ENCODE data around the gene POM121L2.

DNA sequence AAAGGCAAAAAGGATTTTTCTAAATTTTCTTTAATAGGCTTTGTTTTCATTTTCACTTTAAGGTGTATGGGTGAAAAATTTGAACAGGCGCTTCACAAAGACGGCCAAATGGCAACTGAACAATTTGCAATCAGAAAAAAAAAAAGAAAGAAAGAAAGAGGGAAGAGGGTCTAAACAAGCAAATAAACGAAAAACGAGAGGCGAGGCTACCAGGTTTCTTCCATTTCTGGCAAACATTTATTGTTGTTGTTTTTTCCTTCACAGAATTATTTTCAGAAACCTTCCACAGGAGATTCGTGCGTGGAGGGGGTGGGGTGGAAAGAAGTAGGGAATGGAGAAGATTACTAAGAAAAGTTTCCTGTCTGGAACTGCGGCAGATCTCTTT lies 24.3 kb downstream of the POM121L2 start:
- no peak for TF ChIP-seq POLR2A (IDR thresholded peaks at IDR 0.05)
- TF ChIP-seq, protein P1, sequence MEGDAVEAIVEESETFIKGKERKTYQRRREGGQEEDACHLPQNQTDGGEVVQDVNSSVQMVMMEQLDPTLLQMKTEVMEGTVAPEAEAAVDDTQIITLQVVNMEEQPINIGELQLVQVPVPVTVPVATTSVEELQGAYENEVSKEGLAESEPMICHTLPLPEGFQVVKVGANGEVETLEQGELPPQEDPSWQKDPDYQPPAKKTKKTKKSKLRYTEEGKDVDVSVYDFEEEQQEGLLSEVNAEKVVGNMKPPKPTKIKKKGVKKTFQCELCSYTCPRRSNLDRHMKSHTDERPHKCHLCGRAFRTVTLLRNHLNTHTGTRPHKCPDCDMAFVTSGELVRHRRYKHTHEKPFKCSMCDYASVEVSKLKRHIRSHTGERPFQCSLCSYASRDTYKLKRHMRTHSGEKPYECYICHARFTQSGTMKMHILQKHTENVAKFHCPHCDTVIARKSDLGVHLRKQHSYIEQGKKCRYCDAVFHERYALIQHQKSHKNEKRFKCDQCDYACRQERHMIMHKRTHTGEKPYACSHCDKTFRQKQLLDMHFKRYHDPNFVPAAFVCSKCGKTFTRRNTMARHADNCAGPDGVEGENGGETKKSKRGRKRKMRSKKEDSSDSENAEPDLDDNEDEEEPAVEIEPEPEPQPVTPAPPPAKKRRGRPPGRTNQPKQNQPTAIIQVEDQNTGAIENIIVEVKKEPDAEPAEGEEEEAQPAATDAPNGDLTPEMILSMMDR (IDR thresholded peaks at IDR 0.05): no peak

Measured in heart left ventricle (tissue), 13 donors.